ENCODE results near the gene NRP2.

GRCh38 chr2:205637779-205638503 lies 44.4 kb upstream of the NRP2 start:
- TF ChIP-seq GATA2 (IDR thresholded peaks at IDR 0.05; ENCODE audit: low read depth, low read length) (no peak), GATA3 (IDR thresholded peaks at IDR 0.05; ENCODE audit: low read depth, low read length) (no peak)
